ENCODE measurements around the gene FDXACB1. TPM values are rescaled to one million over a fixed set of nuclear protein-coding genes. Genes with fewer than 3 reads are reported as not detected.

Gene FDXACB1
- total RNA-seq, 2 experiments from 2014 or later, result 3.4 to 3.8 TPM

GRCh38 chr11:111917312-111917711, 38.3 kb upstream of the FDXACB1 start:
- H3K27ac Mint-ChIP-seq, result no peak overlapping the region
- CTCF ChIA-PET, result no interaction called here
- intact Hi-C loops (cut with micrococcal nuclease), result no loop called here
- no peak for DNase-seq
- H3K4me1 Mint-ChIP-seq (ENCODE audit: low read depth), result peaks cover 2% of the 10 kb centered on the region
- peaks cover 33% of the 10 kb centered on the region for H3K27me3 Mint-ChIP-seq (ENCODE audit: low read depth)
- no peaks in the 10 kb centered on the region for H3K36me3 Mint-ChIP-seq (ENCODE audit: low read depth)
- H3K4me3 Mint-ChIP-seq, result no peak overlapping the region
- H3K9me3 Mint-ChIP-seq, result no peaks in the 10 kb centered on the region

GRCh38 chr11:111916768-111917167, 37.8 kb upstream of the FDXACB1 start:
- H3K36me3 Mint-ChIP-seq (ENCODE audit: low read depth), result no peaks in the 10 kb centered on the region
- no peak for DNase-seq
- no peaks in the 10 kb centered on the region for H3K9me3 Mint-ChIP-seq
- intact Hi-C loops (cut with micrococcal nuclease), result no loop called here
- no peak overlapping the region for H3K27ac Mint-ChIP-seq
- peaks cover 36% of the 10 kb centered on the region for H3K27me3 Mint-ChIP-seq (ENCODE audit: low read depth)
- H3K4me3 Mint-ChIP-seq, result no peak overlapping the region
- peaks cover 2% of the 10 kb centered on the region for H3K4me1 Mint-ChIP-seq (ENCODE audit: low read depth)
- CTCF ChIA-PET, result no interaction called here

- Mint-ChIP-seq H3K27me3 (ENCODE audit: low read depth) (peaks cover 44% of the 10 kb centered on the region), H3K4me1 (ENCODE audit: low read depth) (peaks cover 2% of the 10 kb centered on the region), H3K4me3 (no peak overlapping the region), H3K9me3 (no peaks in the 10 kb centered on the region), H3K36me3 (ENCODE audit: low read depth) (no peaks in the 10 kb centered on the region), H3K27ac (no peak overlapping the region)
- intact Hi-C loops (cut with micrococcal nuclease), result no loop called here
- CTCF ChIA-PET, result interaction anchor here (0.9 kb wide), 1 partner anchor 18 kb away, joined by 3 read pairs; no protein-coding TSS in a partner anchor
- no peak for DNase-seq
Observed at GRCh38 chr11:111913997-111914396, 35.0 kb upstream of the FDXACB1 start.

- H3K27ac Mint-ChIP-seq, result no peak overlapping the region
- no peak overlapping the region for H3K4me3 Mint-ChIP-seq
- H3K36me3 Mint-ChIP-seq (ENCODE audit: low read depth), result no peaks in the 10 kb centered on the region
- H3K27me3 Mint-ChIP-seq (ENCODE audit: low read depth), result peaks cover 44% of the 10 kb centered on the region
- H3K9me3 Mint-ChIP-seq, result no peaks in the 10 kb centered on the region
- intact Hi-C loops (cut with micrococcal nuclease), result no loop called here
- no peaks in the 10 kb centered on the region for H3K4me1 Mint-ChIP-seq (ENCODE audit: low read depth)
- CTCF ChIA-PET, result interaction anchor here (0.9 kb wide), 1 partner anchor 18 kb away, joined by 3 read pairs; no protein-coding TSS in a partner anchor
- DNase-seq, result no peak
Observed at GRCh38 chr11:111913031-111913861, 34.3 kb upstream of the FDXACB1 start.

GRCh38 chr11:111912535-111912934, 33.6 kb upstream of the FDXACB1 start, which contains the start of gene HSPB2:
Gene HSPB2 (plus strand): TSS chr11:111912734. CDS start chr11:111912830, 96 bp downstream.
- Mint-ChIP-seq H3K4me1 (ENCODE audit: low read depth) (no peaks in the 10 kb centered on the region), H3K27me3 (ENCODE audit: low read depth) (peaks cover 39% of the 10 kb centered on the region), H3K9me3 (no peaks in the 10 kb centered on the region), H3K4me3 (no peak within 1 kb of the TSS), H3K36me3 (ENCODE audit: low read depth) (no peaks in the 10 kb centered on the region), H3K27ac (no peak within 1 kb of the TSS)
- DNase-seq, result no peak
- CTCF ChIA-PET, result no interaction called here
- intact Hi-C loops (cut with micrococcal nuclease), result no loop called here

GRCh38 chr11:111911563-111912401, 32.8 kb upstream of the FDXACB1 start, which contains the start of gene CRYAB:
Gene CRYAB (minus strand): TSS chr11:111911770. CDS start chr11:111911724, 46 bp downstream.
- Mint-ChIP-seq H3K27ac (no peak within 1 kb of the TSS), H3K4me3 (no peak within 1 kb of the TSS), H3K9me3 (no peaks in the 10 kb centered on the region), H3K27me3 (ENCODE audit: low read depth) (peaks cover 35% of the 10 kb centered on the region), H3K36me3 (ENCODE audit: low read depth) (no peaks in the 10 kb centered on the region), H3K4me1 (ENCODE audit: low read depth) (no peaks in the 10 kb centered on the region)
- CTCF ChIA-PET, result interaction anchor here (1.0 kb wide), 1 partner anchor 18 kb away, joined by 3 read pairs; no protein-coding TSS in a partner anchor
- intact Hi-C loops (cut with micrococcal nuclease), result no loop called here
- no peak for DNase-seq

GRCh38 chr11:111910676-111911562, 32.0 kb upstream of the FDXACB1 start:
- Mint-ChIP-seq H3K4me3 (no peak overlapping the region), H3K4me1 (ENCODE audit: low read depth) (no peaks in the 10 kb centered on the region), H3K27ac (no peak overlapping the region), H3K9me3 (no peaks in the 10 kb centered on the region), H3K36me3 (ENCODE audit: low read depth) (no peaks in the 10 kb centered on the region), H3K27me3 (ENCODE audit: low read depth) (peaks cover 34% of the 10 kb centered on the region)
- no peak for DNase-seq
- intact Hi-C loops (cut with micrococcal nuclease), result no loop called here
- CTCF ChIA-PET, result interaction anchor here (1.0 to 1.3 kb wide), 2 partner anchors 18 to 21 kb away, joined by 3 to 4 read pairs; no protein-coding TSS in a partner anchor

- Mint-ChIP-seq H3K4me1 (ENCODE audit: low read depth) (no peaks in the 10 kb centered on the region), H3K9me3 (no peaks in the 10 kb centered on the region), H3K4me3 (no peak overlapping the region), H3K27ac (no peak overlapping the region), H3K27me3 (ENCODE audit: low read depth) (peaks cover 29% of the 10 kb centered on the region), H3K36me3 (ENCODE audit: low read depth) (no peaks in the 10 kb centered on the region)
- intact Hi-C loops (cut with micrococcal nuclease), result no loop called here
- CTCF ChIA-PET, result interaction anchor here (1.3 kb wide), 1 partner anchor 22 kb away, joined by 4 read pairs; no protein-coding TSS in a partner anchor
- no peak for DNase-seq
Observed at GRCh38 chr11:111909378-111909777, 30.4 kb upstream of the FDXACB1 start.

- no peaks in the 10 kb centered on the region for H3K36me3 Mint-ChIP-seq (ENCODE audit: low read depth)
- CTCF ChIA-PET, result no interaction called here
- H3K4me1 Mint-ChIP-seq (ENCODE audit: low read depth), result no peaks in the 10 kb centered on the region
- intact Hi-C loops (cut with micrococcal nuclease), result no loop called here
- DNase-seq, result no peak
- H3K27ac Mint-ChIP-seq, result no peak overlapping the region
- H3K27me3 Mint-ChIP-seq (ENCODE audit: low read depth), result peaks cover 23% of the 10 kb centered on the region
- no peak overlapping the region for H3K4me3 Mint-ChIP-seq
- H3K9me3 Mint-ChIP-seq, result no peaks in the 10 kb centered on the region
Observed at GRCh38 chr11:111908639-111909305, 29.8 kb upstream of the FDXACB1 start.

GRCh38 chr11:111906680-111907079, 27.7 kb upstream of the FDXACB1 start:
- Mint-ChIP-seq H3K27ac (no peak overlapping the region), H3K36me3 (ENCODE audit: low read depth) (no peaks in the 10 kb centered on the region), H3K4me3 (no peak overlapping the region), H3K4me1 (ENCODE audit: low read depth) (no peaks in the 10 kb centered on the region), H3K9me3 (no peaks in the 10 kb centered on the region), H3K27me3 (ENCODE audit: low read depth) (peaks cover 12% of the 10 kb centered on the region)
- intact Hi-C loops (cut with micrococcal nuclease), result no loop called here
- DNase-seq, result no peak
- CTCF ChIA-PET, result no interaction called here

- CTCF ChIA-PET, result no interaction called here
- Mint-ChIP-seq H3K4me3 (no peak overlapping the region), H3K27me3 (ENCODE audit: low read depth) (peaks cover 6% of the 10 kb centered on the region), H3K27ac (no peak overlapping the region), H3K9me3 (no peaks in the 10 kb centered on the region), H3K4me1 (ENCODE audit: low read depth) (no peaks in the 10 kb centered on the region), H3K36me3 (ENCODE audit: low read depth) (no peaks in the 10 kb centered on the region)
- intact Hi-C loops (cut with micrococcal nuclease), result no loop called here
- DNase-seq, result no peak
Observed at GRCh38 chr11:111905411-111905810, 26.4 kb upstream of the FDXACB1 start.
